ENCODE measurements around the gene GIGYF2. TPM values are rescaled to one million over a fixed set of nuclear protein-coding genes. Genes with fewer than 3 reads are reported as not detected.
A peak's percentile ranks its signal among the peaks of the same experiment; 100 is the strongest.

Gene GIGYF2
- total RNA-seq, 1 donor, result 58.5 TPM

GRCh38 chr2:232815569-232815968 lies 118.4 kb downstream of the GIGYF2 start:
- DNase-seq (ENCODE audit: low read depth), result no peak
- TF ChIP-seq CTCF (IDR thresholded peaks at IDR 0.05; ENCODE audit: insufficient read depth, low read length), result no peak
- no peak overlapping the region for H3K4me3 ChIP-seq (ENCODE audit: low read depth, low read length)

- TF ChIP-seq CTCF (IDR thresholded peaks at IDR 0.05; ENCODE audit: insufficient read depth, low read length), result no peak
- H3K4me3 ChIP-seq (ENCODE audit: low read depth, low read length), result no peak overlapping the region
- DNase-seq (ENCODE audit: low read depth), result no peak
These were observed 119.5 kb downstream of the GIGYF2 start for GRCh38 chr2:232816657-232817056.

GRCh38 chr2:232817756-232818155 lies 120.6 kb downstream of the GIGYF2 start:
- H3K4me3 ChIP-seq (ENCODE audit: low read depth, low read length), result no peak overlapping the region
- no peak for DNase-seq (ENCODE audit: low read depth)
- TF ChIP-seq CTCF (IDR thresholded peaks at IDR 0.05; ENCODE audit: insufficient read depth, low read length), result no peak

- no peak overlapping the region for H3K4me3 ChIP-seq (ENCODE audit: low read depth, low read length)
- no peak for TF ChIP-seq CTCF (IDR thresholded peaks at IDR 0.05; ENCODE audit: insufficient read depth, low read length)
- no peak for DNase-seq (ENCODE audit: low read depth)
These were observed 132.9 kb downstream of the GIGYF2 start for GRCh38 chr2:232829988-232830387.

- H3K4me3 ChIP-seq (ENCODE audit: low read depth, low read length), result no peak overlapping the region
- TF ChIP-seq CTCF (IDR thresholded peaks at IDR 0.05; ENCODE audit: insufficient read depth, low read length), result no peak
- DNase-seq (ENCODE audit: low read depth), result no peak
These were observed 134.4 kb downstream of the GIGYF2 start for GRCh38 chr2:232831496-232831895.

GRCh38 chr2:232833830-232834229 lies 136.7 kb downstream of the GIGYF2 start:
- H3K4me3 ChIP-seq (ENCODE audit: low read depth, low read length), result no peak overlapping the region
- DNase-seq (ENCODE audit: low read depth), result no peak
- no peak for TF ChIP-seq CTCF (IDR thresholded peaks at IDR 0.05; ENCODE audit: insufficient read depth, low read length)

GRCh38 chr2:232835687-232836208 lies 138.6 kb downstream of the GIGYF2 start:
- no peak for TF ChIP-seq CTCF (IDR thresholded peaks at IDR 0.05; ENCODE audit: insufficient read depth, low read length)
- DNase-seq (ENCODE audit: low read depth), result peak; percentile 25
- H3K4me3 ChIP-seq (ENCODE audit: low read depth, low read length), result no peak overlapping the region
